DMS53 (cell line): ENCODE results near the gene FANCD2OS.
"Not testable (repeated sequence)": the region's sequence is repeated elsewhere in the genome, so short reads cannot be mapped to it uniquely, and the experiment has no call there.

Source experiments
- DNase-seq: peaks from one replicate; lab custom pipeline; 2025; lab: John Stamatoyannopoulos, UW

FANCD2OS gene

DNA sequence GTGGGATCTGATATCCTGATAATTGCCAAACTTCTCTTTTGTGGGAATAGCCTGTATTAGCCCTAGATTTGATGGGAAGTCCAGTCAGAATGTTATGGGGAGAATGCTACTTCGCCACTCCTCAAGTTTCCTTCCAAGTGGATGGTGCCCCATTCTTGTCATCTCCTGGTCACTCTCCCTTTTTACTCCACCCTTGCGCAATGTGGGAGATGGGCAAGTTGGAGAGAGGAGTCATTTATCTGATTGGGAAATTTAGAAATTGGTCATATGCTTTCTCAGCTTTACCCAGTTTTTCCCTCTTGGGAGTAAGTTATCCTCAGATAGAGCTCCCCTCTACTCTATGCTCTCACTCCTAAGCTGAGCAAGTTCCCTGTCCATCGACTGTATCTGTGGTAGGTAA, 14.4 kb downstream of the FANCD2OS start:
- no peak for DNase-seq

GRCh38 chr3:10091387-10091786, 16.7 kb downstream of the FANCD2OS start:
- not testable (repeated sequence) for DNase-seq

- not testable (repeated sequence) for DNase-seq
Observed at GRCh38 chr3:10090774-10091173, 17.3 kb downstream of the FANCD2OS start.

DNA sequence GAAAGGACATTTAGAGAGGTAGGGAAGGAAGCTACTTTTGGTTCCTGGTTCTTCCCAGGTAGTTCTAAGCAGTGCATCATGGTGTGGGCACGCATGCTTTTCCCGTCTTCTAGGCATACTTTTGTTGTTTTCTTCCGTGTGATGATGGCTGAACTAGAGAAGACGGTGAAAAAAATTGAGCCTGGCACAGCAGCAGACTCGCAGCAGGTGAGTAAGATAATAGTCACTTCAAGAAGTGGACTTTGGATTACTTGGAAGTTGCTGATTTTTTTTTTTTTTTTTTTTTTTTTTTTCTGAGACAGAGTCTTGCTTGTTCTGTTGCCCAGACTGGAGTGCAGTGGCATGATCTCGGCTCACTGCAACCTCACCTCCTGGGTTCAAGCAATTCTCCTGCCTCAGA, 17.9 kb downstream of the FANCD2OS start:
- no peak for DNase-seq

DNA sequence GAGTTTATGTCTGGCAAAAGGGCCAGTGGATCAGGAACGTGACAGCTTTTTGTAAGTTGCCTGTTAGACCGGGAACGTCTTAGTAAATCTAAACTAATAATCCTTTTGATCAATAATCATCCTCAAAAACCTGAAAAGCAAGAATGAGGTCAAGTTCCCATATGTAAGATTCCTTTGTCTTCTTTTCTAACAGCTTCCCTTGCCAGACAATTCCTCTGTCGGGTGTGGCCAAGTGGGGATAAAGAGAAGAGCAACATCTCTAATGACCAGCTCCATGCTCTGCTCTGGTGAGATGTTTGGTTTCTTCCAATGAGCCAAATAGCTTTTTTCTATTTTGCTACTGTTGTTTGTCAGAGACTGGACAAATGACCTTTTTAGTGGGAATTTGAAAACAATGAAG, 19.8 kb downstream of the FANCD2OS start:
- no peak for DNase-seq

- DNase-seq: no peak
Observed at GRCh38 chr3:10085738-10086137, 22.3 kb downstream of the FANCD2OS start.

GRCh38 chr3:10081871-10082270, 26.2 kb downstream of the FANCD2OS start:
- no peak for DNase-seq

GRCh38 chr3:10074666-10075065, 33.4 kb downstream of the FANCD2OS start:
- no peak for DNase-seq

DNA sequence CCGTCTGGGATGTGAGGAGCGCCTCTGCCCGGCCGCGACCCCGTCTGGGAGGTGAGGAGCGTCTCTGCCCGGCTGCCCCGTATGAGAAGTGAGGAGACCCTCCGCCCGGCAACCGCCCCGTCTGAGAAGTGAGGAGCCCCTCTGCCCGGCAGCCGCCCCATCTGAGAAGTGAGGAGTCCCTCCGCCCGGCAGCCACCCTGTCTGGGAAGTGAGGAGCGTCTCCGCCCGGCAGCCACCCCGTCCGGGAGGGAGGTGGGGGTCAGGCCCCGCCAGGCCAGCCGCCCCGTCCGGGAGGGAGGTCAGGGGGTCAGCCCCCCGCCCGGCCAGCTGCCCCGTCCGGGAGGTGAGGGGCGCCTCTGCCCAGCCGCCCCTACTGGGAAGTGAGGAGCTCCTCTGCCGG, 38.0 kb downstream of the FANCD2OS start:
- DNase-seq: not testable (repeated sequence)

GRCh38 chr3:10055097-10055496, 53.0 kb downstream of the FANCD2OS start:
- no peak for DNase-seq
